ENCODE results near the gene KRTAP9-1.

The KRTAP9-1 gene

DNA sequence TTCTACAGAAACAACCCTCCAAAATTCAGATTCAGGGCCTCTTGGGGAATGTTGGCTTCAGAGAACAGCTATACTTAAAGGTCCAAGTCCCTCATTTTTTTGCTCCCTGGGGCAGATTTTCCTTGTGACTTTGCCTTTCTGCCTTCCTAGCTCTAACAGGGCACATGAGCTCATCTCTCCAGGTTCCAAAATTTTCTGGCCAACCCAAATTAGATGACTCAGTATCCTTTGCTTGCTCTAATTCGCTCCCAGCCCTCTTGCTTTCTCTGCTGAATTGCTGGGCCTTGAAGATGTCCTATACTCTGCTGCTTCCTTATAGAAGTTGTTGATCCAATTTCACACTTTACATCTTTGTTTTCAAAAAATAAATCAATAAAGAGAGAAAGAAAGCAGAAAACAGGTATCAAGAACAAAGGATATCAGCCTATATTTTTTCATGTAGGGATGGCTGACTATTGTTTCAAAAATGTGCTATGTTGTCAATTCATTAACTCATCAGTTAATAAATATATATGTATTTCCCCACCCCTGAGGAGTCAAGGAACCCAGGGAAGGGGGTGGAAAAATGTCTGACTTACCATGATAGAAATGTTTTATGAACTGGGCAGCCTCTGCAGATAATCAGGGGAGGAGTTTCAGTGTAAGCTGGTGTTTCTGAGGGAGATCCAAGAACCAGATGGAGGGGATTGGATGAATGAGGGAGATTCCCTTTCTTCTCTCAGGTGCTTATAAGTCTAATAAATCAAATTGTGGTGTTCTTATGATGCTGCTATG is 10.7 kb upstream of the KRTAP9-1 start:
- Histone ChIP-seq H2AFZ (ENCODE audit: low read length, unreplicated experiment) (peak overlapping the region; percentile 27), H3K4me3 (ENCODE audit: low read depth, low read length) (no peak overlapping the region), H3K27ac (ENCODE audit: low read depth, low read length) (peak overlapping the region; percentile 61)

DNA sequence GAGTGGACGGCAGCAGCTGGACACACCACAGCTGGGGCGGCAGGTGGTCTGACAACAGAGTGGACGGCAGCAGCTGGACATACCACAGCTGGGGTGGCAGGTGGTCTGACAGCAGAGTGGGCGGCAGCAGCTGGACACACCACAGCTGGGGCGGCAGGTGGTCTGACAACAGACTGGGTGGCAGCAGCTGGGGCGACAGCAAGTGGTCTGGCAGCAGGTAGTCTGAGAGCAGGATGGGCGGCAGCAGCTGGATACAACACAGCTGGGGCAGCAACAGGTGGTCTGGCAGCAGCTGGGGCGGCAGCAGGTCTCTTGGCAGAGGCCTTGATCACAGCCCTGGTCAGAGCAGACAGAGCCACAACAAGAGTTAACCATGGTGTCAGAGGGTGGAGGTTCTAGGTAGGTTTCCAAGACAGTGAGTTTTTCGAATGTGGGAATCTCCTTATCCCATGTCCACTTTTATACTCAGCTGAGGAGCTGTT is 5.2 kb upstream of the KRTAP9-1 start, which contains the start of gene KRTAP4-1:
KRTAP4-1 (minus strand) TSS at position 432 of the 482 bp plus-strand sequence; CDS start at position 375, 57 bp downstream.
- Histone ChIP-seq H3K27ac (ENCODE audit: low read depth, low read length) (no peak within 1 kb of the TSS), H3K79me2 (ENCODE audit: control insufficient read depth, insufficient read depth, low read length, unreplicated experiment) (no peaks in the 10 kb centered on the region), H2AFZ (ENCODE audit: low read length, unreplicated experiment) (no peak within 1 kb of the TSS), H3K4me3 (ENCODE audit: low read depth, low read length) (no peak within 1 kb of the TSS), H3K27me3 (ENCODE audit: insufficient read depth, low read length) (no peaks in the 10 kb centered on the region), H3K4me1 (ENCODE audit: control insufficient read depth, insufficient read depth, low read length, unreplicated experiment) (no peaks in the 10 kb centered on the region), H3K36me3 (ENCODE audit: insufficient read depth, low read length) (no peaks in the 10 kb centered on the region)

More for the DNA sequence above, 10.7 kb upstream of the KRTAP9-1 start:
- no peaks in the 10 kb centered on the region for H3K36me3 ChIP-seq (ENCODE audit: insufficient read depth, low read length)
- no peaks in the 10 kb centered on the region for H3K27me3 ChIP-seq (ENCODE audit: insufficient read depth, low read length)
- no peaks in the 10 kb centered on the region for H3K79me2 ChIP-seq (ENCODE audit: control insufficient read depth, insufficient read depth, low read length, unreplicated experiment)
- peaks cover 8% of the 10 kb centered on the region for H3K4me1 ChIP-seq (ENCODE audit: control insufficient read depth, insufficient read depth, low read length, unreplicated experiment)

GRCh38 chr17:41185001-41185400 is 4.7 kb upstream of the KRTAP9-1 start:
- no peak overlapping the region for H2AFZ ChIP-seq (ENCODE audit: low read length, unreplicated experiment)
- no peaks in the 10 kb centered on the region for H3K36me3 ChIP-seq (ENCODE audit: insufficient read depth, low read length)
- H3K4me1 ChIP-seq (ENCODE audit: control insufficient read depth, insufficient read depth, low read length, unreplicated experiment) = no peaks in the 10 kb centered on the region
- no peak overlapping the region for H3K27ac ChIP-seq (ENCODE audit: low read depth, low read length)
- no peaks in the 10 kb centered on the region for H3K79me2 ChIP-seq (ENCODE audit: control insufficient read depth, insufficient read depth, low read length, unreplicated experiment)
- no peak overlapping the region for H3K4me3 ChIP-seq (ENCODE audit: low read depth, low read length)
- H3K27me3 ChIP-seq (ENCODE audit: insufficient read depth, low read length) = no peaks in the 10 kb centered on the region

GRCh38 chr17:41186872-41187271 is 2.8 kb upstream of the KRTAP9-1 start:
- Histone ChIP-seq H3K4me1 (ENCODE audit: control insufficient read depth, insufficient read depth, low read length, unreplicated experiment) (no peaks in the 10 kb centered on the region), H3K27me3 (ENCODE audit: insufficient read depth, low read length) (no peaks in the 10 kb centered on the region), H3K79me2 (ENCODE audit: control insufficient read depth, insufficient read depth, low read length, unreplicated experiment) (no peaks in the 10 kb centered on the region), H3K27ac (ENCODE audit: low read depth, low read length) (no peak overlapping the region), H3K36me3 (ENCODE audit: insufficient read depth, low read length) (no peaks in the 10 kb centered on the region), H3K4me3 (ENCODE audit: low read depth, low read length) (no peak overlapping the region), H2AFZ (ENCODE audit: low read length, unreplicated experiment) (no peak overlapping the region)

DNA sequence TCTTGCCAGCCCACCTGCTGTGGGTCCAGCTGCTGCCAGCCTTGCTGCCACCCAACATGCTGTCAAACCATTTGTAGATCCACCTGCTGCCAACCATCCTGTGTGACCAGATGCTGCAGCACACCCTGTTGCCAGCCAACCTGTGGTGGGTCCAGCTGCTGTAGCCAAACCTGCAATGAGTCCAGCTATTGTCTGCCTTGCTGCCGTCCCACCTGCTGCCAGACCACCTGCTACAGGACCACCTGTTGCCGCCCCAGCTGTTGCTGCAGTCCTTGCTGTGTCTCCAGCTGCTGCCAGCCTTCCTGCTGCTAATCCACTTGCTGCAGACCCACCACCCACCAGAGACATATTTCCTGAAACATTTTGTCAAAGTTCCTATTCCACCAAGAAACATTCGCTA is 641 bp downstream of the KRTAP9-1 start:
- Histone ChIP-seq H3K36me3 (ENCODE audit: insufficient read depth, low read length) (no peaks in the 10 kb centered on the region), H3K4me3 (ENCODE audit: low read depth, low read length) (no peak overlapping the region), H3K79me2 (ENCODE audit: control insufficient read depth, insufficient read depth, low read length, unreplicated experiment) (no peaks in the 10 kb centered on the region), H2AFZ (ENCODE audit: low read length, unreplicated experiment) (no peak overlapping the region), H3K27me3 (ENCODE audit: insufficient read depth, low read length) (no peaks in the 10 kb centered on the region), H3K4me1 (ENCODE audit: control insufficient read depth, insufficient read depth, low read length, unreplicated experiment) (no peaks in the 10 kb centered on the region), H3K27ac (ENCODE audit: low read depth, low read length) (no peak overlapping the region)

DNA sequence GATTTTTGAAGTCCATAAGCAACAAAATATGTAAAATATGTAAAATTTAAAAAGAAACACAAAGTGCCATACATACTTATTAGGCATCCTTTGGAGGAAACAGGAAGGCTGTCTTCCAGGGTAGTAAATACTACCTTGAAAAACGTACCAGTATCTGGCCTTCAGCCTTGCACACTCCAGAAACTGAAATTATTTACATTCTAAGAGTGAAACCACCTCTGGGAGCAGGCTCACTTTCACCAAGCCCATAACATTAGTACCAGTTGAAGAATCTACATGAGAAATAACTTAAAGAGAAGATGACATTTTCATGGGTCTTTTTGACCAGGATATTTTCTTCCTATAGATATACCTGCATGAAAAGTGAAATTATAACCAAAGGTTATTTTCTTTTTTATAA is 6.4 kb downstream of the KRTAP9-1 start:
- H3K4me1 ChIP-seq (ENCODE audit: control insufficient read depth, insufficient read depth, low read length, unreplicated experiment) = no peaks in the 10 kb centered on the region
- H2AFZ ChIP-seq (ENCODE audit: low read length, unreplicated experiment) = peak overlapping the region; percentile 73
- no peaks in the 10 kb centered on the region for H3K27me3 ChIP-seq (ENCODE audit: insufficient read depth, low read length)
- no peaks in the 10 kb centered on the region for H3K36me3 ChIP-seq (ENCODE audit: insufficient read depth, low read length)
- no peaks in the 10 kb centered on the region for H3K79me2 ChIP-seq (ENCODE audit: control insufficient read depth, insufficient read depth, low read length, unreplicated experiment)
- H3K27ac ChIP-seq (ENCODE audit: low read depth, low read length) = no peak overlapping the region
- H3K4me3 ChIP-seq (ENCODE audit: low read depth, low read length) = peak overlapping the region; percentile 16; the same call in 1 of the 2 replicates

DNA sequence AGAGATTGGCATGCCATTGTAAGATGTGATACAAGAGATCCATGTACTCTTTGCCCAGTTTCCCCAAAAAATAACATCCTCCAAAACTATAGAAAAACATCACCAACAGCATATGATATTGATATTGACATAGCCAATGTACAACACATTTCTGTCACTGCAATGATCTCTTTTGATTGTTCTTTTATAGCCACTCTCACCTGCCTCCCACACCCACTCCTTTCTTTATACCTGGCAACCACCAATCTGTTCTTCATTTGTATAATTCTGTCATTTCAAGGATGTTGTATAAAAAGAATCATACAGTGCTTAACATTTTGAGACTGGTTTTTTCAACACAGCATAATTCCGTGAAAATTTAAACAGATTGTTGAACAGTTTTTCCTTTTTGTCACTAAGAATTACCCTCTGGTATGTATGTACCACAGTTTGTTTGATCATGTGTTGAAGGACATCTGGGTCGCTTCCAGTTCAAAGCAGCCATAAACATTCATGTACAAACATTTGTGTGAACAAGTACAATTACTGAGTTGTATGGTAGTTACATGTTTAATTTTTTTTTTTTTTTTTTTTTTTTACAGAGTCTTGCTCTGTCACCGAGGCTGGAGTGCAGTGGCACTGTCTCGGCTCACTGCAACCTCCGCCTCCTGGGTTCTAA is 9.9 kb downstream of the KRTAP9-1 start:
- Histone ChIP-seq H3K4me1 (ENCODE audit: control insufficient read depth, insufficient read depth, low read length, unreplicated experiment) (no peaks in the 10 kb centered on the region), H3K4me3 (ENCODE audit: low read depth, low read length) (no peak overlapping the region), H3K27ac (ENCODE audit: low read depth, low read length) (no peak overlapping the region), H2AFZ (ENCODE audit: low read length, unreplicated experiment) (no peak overlapping the region), H3K36me3 (ENCODE audit: insufficient read depth, low read length) (no peaks in the 10 kb centered on the region), H3K79me2 (ENCODE audit: control insufficient read depth, insufficient read depth, low read length, unreplicated experiment) (no peaks in the 10 kb centered on the region), H3K27me3 (ENCODE audit: insufficient read depth, low read length) (no peaks in the 10 kb centered on the region)

DNA sequence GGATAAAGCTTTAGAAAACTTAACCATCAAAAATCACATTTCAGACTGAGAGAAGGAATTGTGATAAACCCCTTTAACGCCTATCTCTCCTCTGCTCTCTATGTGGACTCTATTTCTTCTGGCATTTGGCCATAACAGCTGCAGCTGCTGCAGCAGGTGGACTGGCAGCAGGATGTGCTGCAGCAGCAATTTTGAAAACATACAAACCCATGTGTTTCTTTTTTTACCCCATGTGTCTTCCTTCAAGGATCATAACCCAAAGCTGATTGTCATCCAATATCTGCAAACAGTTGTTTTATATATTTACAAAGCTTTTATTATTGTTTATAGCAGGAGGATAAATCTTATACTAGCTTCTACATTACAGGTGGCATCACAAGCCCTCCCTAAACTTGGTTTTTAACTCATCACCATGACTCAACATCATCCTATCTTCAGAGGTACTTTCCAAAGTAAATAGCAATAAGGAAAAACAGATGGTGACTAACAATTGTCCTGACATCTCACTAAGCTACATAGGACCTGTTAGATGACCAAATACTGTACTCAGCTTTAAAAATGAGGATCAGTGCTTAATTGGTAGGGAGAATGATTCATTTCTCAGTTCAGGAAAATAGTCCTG is 22.3 kb downstream of the KRTAP9-1 start:
- Histone ChIP-seq H3K36me3 (ENCODE audit: insufficient read depth, low read length) (no peaks in the 10 kb centered on the region), H2AFZ (ENCODE audit: low read length, unreplicated experiment) (no peak overlapping the region), H3K79me2 (ENCODE audit: control insufficient read depth, insufficient read depth, low read length, unreplicated experiment) (no peaks in the 10 kb centered on the region), H3K27ac (ENCODE audit: low read depth, low read length) (no peak overlapping the region), H3K4me1 (ENCODE audit: control insufficient read depth, insufficient read depth, low read length, unreplicated experiment) (peaks cover 5% of the 10 kb centered on the region), H3K4me3 (ENCODE audit: low read depth, low read length) (no peak overlapping the region), H3K27me3 (ENCODE audit: insufficient read depth, low read length) (peaks cover 12% of the 10 kb centered on the region; the same call in 1 of the 2 replicates)

DNA sequence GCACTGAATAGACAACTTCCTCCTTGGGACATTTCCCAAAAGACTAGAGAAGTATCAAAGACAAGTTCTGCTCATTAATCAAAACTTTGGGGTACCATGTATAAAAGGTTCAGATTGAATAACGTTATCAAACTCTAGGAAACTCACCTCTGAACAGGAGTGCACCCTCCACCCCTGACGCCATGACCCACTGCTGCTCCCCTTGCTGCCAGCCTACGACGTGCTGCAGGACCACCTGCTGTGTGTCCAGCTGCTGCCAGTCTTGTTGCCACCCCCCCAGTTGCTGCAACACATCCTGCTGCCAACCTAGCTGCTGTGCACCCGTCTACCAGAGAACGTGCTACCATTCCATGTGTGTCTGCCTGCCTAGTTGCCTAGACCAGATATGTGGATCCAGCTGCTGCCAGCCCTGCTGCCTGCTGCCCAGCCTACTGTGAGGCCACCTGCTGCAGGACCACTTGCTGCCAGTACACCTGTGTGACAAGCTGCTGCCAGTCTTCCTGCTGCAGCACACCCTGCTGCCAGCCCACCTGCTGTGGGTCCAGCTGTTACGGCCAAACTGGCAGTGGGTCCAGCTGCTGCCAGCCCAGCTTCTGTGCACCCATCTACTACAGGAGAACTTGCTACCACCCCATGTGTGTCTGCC is 23.0 kb downstream of the KRTAP9-1 start:
- Histone ChIP-seq H3K36me3 (ENCODE audit: insufficient read depth, low read length) (no peaks in the 10 kb centered on the region), H3K27ac (ENCODE audit: low read depth, low read length) (no peak overlapping the region), H3K4me1 (ENCODE audit: control insufficient read depth, insufficient read depth, low read length, unreplicated experiment) (peaks cover 5% of the 10 kb centered on the region), H3K4me3 (ENCODE audit: low read depth, low read length) (no peak overlapping the region), H3K79me2 (ENCODE audit: control insufficient read depth, insufficient read depth, low read length, unreplicated experiment) (no peaks in the 10 kb centered on the region), H2AFZ (ENCODE audit: low read length, unreplicated experiment) (no peak overlapping the region), H3K27me3 (ENCODE audit: insufficient read depth, low read length) (peaks cover 11% of the 10 kb centered on the region; the same call in 1 of the 2 replicates)

DNA sequence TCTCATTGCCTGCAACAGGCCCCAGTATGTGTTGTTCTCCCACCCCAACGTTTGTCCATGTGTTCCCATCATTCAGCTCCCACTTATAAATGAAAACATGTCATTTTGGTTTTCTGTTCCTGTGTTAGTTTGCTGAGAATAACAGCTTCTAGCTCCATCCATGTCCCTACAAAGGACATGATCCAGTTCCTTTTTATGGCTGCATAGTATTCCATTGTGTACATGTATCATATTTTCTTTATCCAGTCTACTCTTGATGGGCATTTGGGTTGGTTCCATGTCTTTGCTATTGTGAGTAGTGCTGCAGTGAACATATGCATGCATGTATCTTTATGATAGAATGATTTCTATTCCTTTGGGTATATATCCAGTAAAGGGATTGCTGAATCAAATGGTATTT is 26.0 kb downstream of the KRTAP9-1 start:
- H3K4me3 ChIP-seq (ENCODE audit: low read depth, low read length) = no peak overlapping the region
- H3K4me1 ChIP-seq (ENCODE audit: control insufficient read depth, insufficient read depth, low read length, unreplicated experiment) = peaks cover 5% of the 10 kb centered on the region
- H3K36me3 ChIP-seq (ENCODE audit: insufficient read depth, low read length) = no peaks in the 10 kb centered on the region
- no peaks in the 10 kb centered on the region for H3K79me2 ChIP-seq (ENCODE audit: control insufficient read depth, insufficient read depth, low read length, unreplicated experiment)
- no peaks in the 10 kb centered on the region for H3K27me3 ChIP-seq (ENCODE audit: insufficient read depth, low read length)
- no peak overlapping the region for H3K27ac ChIP-seq (ENCODE audit: low read depth, low read length)
- H2AFZ ChIP-seq (ENCODE audit: low read length, unreplicated experiment) = no peak overlapping the region

Data from ACC112 (cell line).